GDM1 (cell line): Measurements from ENCODE around the gene FAM168A.

ENCODE experiments used
- DNase-seq: peaks from one replicate; lab custom pipeline; 2025; lab: John Stamatoyannopoulos, UW

FAM168A gene

DNA sequence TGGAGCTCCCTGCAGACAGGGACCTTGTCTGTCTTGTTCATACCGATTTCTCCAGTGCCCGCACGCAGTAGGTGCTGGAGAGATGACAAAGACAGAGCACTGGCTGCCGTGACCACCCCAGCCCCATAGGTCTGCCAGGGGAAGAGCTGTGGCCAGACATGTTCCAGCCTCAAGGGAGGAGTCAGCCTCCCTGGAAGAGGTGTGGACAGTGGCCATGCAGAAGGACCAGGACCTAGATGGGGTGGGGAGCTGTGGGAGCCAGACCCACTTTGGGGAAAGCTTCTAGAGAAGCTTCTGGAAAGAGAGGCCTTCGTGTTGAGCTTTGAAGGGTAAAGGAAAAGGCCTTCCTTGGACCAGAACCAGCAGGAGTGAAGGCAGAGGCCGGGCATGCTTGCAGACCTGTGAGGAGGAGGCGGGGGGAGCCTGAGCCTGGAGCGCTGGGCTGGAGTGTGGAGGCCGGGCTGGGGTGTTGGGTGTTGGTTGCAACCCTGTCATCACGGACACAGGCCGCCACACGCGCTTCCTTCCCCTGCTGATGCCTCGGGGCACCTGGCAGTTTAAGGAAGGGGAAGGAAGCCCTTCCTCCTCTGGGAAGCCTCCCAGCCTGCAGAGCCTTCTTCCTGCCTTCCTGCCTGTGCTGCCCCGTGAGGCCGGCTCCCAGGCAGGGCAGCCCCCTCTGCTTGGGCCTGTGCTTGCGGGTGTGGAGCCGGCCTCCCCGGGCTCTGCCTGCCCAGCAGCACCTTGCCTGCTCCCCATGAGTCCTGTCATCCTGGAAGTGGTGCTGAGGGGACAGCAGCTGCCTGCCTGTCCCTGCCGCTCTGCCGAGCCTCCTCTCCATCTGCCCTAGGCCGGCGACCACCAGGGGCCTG lies 209.4 kb downstream of the FAM168A start:
- peak; percentile 74 for DNase-seq

DNA sequence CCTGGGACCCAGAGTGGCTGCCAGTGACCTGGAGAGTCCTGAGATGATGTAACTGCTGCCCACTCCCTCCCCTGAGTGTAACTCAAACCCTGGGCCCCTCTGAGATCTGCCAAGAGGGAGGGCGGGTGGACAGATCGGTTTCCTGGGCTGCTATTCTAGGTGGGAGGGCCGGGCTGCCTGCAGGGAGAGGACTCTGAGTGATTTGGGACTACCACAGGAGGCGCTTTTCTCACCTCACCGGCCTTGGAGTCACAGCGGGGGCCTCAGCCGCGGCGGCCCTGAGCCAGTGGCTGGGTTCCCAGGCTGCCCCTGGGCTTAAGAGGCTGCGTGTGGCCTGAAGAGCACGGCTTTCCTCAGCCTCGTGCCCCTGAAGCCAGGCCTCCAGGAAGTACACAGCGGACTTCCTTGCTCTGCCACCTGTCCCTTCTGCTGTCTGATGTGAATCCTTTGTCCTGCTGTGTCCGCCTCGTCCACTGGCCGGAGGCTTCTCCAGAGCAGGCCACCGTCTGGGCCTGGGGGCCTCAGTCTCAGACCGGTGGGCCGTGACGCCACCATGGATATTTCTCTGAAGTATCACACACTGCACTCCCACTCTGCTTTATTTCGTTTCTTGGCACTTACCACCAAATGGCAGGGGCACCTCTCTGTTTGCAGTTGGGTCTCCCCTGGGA lies 210.2 kb downstream of the FAM168A start:
- DNase-seq: no peak

DNA sequence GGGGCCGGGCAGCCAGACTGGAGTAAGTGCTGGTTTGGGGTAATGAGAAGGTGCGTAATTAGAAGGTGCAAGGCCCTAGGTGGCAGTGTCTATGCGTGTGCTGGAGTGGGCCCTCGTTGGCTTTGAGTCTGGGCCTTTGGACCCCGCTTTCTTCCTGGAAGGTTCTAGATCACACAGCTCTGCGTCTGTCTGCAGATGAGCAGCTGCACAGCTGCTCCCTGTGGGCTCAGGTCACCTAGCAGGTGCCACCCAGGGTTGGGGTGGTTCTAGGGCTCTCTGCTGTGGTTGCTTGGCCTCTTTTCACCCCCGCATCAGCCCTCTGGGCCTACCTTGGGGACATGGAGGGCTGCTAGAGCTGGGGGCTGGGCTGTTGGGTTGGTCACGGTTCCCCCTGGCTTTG lies 211.4 kb downstream of the FAM168A start:
- DNase-seq: no peak

DNA sequence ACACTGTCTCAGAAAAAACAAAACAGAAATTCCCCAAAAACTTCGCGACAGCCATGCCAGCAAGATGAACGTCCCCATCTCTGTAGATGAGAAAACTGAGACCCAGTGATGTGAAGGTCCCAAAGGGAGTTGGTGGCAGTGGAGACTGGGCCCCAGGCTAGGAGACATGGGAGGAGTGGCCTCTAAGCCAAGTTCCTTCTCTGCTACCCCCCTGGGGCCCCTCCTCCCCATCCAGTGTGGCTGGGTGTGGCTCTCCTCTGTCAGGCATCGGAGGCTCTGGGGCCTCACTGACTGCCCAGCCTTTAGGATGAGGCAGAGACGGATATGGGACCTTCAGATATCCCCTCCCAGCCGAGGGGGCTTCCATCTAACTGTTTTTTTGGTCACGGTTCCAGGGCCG lies 211.9 kb downstream of the FAM168A start:
- DNase-seq: peak; percentile 56

DNA sequence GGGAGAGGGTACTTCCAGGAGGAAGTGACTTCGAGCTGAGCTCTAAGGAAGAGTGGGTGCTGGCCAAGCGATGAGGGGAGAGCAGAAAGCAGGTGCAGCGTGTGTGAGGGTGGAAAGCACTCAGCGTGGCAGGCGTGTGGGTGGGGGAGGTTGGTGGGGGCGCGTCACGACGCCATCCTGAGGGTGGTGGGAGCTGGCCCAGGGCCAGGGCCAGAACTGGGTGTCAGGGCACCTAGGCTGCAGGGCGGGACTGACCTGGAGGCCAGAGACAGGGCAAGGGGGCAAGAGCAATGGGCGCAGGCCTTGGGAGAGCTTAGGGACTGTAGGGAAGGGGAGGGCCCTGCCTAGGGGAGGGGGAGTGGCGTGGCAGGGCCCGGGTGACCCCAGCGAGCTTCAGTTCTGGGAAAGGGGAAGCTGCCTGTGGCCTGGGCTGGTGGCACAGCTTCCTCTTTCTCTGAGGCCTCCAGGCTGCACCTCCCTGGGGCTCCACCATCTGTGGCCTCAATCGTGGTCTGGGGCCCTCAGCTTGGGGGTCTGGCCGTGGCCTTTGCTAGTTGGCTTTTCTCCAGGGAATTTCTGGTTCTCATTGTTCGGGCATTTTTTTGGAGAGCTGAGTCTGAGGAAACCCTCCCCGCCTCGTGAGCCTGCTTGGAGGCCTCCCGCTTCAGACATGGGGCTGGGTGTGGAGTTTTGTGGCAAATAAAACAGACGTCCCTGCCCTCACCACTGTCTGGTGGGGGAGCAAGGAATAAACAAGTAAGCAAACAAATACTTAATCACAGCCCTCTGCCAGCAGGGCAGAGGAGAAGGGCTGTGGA lies 212.8 kb downstream of the FAM168A start:
- peak; percentile 94 for DNase-seq

DNA sequence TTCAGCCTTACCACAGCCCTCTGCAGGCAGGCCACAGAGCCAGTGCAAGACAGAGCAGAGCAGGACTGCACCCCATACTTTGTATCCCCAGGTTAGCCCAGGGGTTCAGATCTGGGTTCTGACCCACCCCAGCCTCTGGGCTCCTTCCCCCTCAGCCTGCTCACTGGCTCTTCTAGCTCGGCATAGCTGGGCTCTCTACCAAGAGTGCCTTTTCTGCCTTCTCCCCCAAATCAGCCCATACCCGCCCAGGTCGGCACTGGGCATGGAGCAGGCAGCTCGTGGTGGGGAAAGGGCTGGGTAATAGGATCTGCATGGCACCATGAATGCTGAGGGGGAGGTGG lies 213.4 kb downstream of the FAM168A start:
- no peak for DNase-seq

DNA sequence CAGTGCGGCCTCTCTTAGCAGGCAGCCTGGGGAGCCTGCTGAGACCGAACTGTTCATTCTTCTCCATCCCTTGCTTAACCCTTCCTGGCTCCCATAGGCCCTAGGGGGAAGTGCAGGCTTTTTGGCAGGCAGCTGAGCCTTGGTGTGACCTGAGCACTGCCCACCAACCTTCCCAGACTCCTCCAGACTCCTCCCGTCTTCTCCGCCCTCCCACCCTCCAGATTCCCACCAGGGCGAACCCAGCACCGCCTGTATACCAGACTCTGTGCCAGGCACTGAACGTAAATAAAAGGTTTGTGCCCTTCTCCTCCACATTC lies 213.8 kb downstream of the FAM168A start:
- no peak for DNase-seq

DNA sequence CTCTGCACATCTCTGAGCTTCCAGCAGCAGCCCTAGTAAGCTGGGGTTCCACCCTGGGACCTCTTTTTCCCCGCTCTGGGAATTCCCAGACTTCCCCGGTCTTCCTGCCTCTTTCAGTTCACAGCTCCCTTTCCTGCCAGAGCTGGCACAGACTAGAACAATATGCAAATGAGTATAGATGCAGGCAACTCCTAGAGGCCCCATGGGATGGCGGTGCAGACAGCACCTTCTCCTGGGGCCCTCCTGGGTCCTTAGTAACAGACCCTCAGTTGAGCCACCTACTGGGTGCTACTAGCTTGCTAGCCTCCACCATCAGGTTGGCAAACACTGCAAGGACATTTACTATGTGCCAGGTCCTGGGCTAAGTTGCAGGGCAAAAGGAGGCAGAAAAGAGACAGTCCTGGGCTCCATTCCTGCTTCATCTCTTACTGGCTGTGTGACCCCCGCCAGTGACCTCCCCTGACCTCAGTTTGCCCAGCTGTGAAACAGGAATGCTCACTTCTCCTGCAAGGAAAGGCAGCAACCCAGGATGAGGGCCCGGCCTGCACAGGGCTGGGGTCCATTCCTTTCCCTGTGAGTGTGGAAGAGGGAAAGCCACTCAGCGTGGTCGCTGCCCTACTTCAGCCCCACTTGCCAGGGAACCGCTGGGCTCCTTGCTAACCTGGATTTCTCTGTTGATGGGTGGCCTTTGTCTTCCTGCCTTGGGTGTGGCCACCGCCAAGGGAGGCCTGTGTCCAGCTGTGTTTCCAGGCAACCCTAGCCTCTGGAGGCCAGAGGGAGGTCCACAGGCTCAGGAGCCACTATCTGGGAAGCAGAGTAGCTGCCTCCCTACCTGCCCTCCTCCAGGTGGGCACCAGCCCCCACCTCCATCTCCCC lies 214.4 kb downstream of the FAM168A start:
- DNase-seq: no peak

DNA sequence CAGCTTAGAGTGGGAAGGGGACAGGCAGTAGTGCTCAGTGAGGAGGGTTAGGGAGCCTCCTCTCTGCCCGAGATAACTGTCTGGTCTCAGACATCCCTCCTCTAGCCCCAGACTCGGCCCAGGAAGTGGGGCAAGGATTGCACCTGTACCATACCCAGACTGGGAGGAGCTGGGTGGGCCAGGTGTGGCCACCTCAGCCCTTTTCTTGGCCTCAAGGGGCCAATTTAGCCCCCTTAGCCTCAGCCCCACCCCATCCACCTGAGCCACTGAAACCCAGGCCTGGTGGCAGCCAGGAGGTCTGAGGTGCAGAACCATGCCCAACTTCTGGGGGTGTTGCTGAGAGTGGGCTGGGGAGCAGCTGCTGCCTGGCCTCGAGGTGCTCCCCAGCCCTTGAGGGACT lies 215.2 kb downstream of the FAM168A start:
- DNase-seq: no peak

DNA sequence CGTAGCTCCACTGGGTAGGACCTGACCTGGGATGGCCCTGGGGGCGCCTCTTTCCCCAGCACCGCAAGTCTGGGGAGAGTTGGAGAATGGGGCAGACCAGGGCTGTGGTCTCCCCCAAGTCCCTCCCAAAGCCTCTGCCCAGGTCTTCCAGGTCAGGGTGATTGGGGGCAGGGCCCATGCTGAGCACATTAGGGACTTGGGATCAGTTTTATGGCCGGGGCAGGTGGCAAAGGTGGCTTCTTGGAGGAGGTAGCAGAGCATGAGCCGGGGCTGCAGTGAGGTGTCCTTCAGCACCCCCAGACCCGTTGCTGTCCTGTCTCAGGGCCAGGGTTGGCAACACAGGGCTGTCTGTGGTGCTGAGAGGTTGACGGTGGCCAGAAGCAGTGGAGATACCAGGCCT lies 215.7 kb downstream of the FAM168A start:
- DNase-seq: no peak

DNA sequence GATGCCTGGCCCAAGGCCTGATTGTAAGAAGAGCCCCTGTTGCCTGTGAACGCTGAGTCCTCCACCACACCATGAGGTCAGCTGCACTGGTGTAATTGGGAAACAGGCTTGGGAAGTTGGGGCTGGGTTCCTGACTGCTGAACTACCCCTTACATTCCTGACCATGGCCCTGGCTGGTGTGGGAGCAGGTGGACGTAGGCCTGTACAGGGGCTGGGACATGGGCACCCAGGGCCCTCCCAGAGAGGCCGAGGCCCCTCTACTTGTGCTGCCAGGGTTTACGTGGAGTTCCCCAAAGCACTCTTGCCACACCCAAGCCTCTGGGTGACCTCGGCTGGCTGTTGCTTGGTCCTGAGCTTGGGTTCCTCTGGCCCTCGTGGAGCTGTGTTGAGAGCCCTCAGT lies 216.3 kb downstream of the FAM168A start:
- no peak for DNase-seq

DNA sequence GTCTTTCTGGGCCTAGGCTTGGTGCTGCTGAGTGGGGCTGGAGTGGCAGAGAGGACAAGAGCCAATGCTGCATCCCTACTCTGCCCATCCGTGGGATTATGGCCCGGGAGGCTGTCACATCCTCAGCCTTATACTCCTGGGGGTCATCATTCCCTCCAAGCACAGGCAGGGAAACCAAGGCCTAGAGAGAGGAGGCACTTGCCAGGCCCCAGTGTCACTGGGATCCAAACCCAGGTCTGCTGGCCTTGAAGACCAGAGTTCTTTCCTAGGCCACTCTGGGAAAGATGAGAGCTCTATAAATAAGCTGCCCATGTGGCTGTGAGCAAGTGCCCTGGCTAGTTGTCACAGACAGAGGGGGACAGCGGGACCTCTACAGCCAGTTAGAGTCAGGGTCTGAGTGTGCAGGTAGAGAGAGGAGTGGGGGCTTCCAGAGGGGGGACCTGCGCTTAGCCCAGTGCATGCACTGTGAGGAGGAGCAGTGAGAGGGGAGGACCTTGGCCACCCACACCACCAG lies 217.0 kb downstream of the FAM168A start:
- DNase-seq: no peak

DNA sequence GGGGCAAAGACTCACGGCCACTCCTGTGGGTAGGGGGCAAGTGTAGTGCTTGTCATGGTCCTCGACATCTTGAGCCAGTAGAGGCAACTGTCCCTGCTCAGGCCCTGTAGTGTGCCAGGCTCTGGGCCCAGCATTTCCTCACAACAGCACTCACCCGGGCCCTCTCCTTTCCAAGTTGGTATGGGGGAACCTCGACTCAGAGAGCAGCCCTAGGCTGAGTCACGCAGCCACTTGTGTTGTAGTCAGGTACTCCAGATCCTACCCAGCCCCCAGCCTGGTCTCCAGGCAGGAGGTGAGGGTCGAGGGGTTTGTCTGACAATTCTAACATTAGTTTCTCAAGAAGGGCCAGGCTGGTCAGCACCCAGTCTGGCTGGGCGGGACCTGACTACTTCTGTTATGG lies 217.6 kb downstream of the FAM168A start:
- no peak for DNase-seq

DNA sequence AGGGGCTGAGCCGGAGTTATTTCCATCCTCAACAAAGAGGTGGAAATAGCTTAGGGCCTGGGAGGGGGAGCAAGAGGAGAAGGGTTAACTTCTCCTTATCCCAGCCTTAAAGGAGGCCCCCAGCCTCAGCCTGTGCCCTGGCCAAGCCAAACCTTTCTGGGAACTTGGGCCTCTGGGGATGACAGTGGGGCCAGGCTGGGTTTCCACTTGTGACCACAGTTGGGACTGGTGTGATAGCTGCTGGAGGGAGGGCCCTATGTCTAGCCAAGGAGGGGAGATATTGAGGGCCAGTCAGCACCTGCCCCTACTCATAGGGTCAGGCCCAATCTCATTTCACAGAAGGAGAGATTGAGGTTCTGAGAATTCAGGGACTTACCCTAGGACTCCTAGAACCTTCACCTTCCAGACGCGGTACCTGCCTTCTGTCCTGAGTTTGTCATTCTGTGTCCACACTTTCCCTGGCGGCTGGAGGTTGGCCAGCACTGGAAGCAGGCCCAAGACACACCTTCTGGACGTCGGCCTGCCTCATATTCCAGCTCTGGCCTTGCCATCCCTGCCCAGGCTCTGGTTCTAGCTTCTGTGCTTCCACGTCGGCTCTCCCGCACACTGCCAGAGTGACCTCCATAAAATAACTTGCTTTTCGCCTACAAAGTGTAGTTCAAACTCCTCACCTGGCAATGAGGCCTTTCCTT lies 218.6 kb downstream of the FAM168A start:
- no peak for DNase-seq

DNA sequence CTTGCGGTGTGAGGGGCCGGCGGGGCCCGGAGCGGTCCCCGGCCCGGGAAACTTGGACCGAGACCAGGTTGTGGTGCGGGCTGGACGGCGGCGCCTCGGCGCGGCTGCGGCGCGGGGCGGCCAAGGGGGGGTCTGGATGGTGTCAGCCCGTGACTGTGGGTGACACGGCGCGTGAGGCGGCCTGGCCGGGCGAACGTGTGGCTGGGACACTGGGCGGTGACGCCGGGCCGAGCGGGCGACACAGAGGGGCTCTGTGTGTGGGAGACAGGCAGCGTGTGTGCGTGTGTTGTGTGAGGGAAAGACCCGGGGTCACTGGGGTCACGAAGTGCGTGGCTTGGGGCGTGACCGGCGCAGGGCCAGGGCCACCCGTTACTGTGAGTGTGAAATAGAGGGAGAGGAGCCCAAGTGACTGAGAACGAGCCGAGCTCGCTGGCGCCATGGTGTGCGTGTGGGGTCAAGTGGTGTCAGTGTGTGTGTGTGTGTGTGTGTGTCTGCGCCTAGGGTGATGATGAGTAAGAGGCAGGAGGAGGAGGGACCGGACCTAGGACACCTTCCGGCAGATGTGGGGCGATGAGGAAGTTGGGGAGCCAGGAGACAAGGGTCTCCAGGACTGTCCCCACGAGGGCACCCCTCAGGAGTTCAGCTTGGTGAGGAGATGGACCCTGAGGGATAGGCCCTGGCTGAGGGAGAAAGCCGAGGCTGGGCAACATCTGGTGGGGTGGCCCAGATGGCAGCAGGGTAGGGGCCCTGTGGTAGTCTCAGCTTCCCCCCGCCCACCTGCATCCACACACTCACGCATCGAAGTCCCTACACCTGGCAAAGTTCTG lies 220.9 kb downstream of the FAM168A start:
- peak; percentile 66 for DNase-seq

DNA sequence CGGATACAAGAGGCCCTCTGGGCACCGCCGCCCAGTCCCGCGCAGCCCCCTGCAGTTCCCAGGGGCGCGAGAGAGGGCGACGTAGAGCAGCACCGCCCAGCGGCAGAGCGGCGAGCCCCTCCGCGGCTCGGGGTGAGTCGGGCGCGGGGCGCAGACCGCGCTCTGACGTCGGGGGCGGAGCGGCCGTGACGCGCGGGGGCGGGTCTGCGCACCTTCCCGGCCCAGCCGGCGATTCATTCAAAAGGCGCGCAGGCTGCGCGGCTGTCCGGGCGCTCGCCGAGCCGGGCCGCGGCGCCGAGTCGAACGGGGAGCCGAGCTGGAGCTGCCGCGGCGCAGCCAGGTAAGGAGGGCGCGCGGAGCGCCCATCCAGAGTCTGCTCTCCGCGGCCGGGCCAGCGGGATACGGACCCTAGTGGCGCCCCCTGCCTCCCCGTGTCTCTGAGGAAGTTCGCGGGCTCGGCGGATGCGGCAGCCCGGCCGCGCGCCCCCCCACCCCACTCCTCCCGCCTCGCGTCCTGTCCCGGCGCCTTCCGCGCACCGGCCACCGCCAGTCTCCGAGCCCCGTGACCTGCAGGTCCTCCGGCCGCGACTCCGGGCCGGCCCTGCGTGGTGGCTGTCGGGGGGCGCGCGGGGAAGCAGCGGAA lies 221.6 kb downstream of the FAM168A start, which contains the start of gene RELT:
RELT (plus strand) TSS at position 240 of the 643 bp plus-strand sequence. CDS start 12,738 bp downstream, outside the sequence.
- DNase-seq: peak; percentile 92

DNA sequence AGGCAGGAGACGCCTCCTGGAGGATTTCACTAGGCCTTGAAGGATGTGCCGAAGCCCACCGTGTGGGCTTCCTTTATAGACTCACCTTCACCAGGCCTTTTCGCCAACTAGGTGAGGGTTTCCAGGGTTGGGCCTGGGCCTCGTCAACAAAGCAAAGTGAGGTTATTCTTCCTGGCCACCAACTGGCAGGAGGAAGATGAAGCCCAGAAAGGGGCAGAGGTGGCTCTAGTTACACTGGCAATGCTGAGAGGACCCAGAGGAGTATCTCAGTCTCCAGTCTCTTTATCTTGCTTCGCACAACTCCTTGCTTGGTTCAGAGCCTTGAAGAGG lies 222.1 kb downstream of the FAM168A start:
- DNase-seq: no peak

DNA sequence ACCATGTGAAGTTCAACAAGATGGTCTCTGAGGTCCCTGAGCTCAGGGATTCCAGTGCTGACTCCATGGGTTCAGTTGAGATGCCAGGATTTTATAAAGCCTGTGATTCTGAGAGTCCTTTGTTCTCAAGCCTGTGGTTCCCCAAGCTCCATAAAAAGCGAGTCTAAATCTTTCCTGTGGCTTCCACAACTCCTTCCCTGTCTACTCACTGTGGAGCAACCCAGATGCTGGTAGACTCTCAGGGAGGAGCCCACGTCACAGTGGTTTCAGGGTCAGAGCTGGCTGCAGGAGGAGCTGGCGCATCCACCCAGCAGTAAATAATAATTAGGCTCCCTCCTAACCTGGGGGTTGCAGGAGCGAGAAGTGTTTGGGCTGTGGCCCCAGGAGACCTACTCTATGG lies 223.8 kb downstream of the FAM168A start:
- DNase-seq: no peak

DNA sequence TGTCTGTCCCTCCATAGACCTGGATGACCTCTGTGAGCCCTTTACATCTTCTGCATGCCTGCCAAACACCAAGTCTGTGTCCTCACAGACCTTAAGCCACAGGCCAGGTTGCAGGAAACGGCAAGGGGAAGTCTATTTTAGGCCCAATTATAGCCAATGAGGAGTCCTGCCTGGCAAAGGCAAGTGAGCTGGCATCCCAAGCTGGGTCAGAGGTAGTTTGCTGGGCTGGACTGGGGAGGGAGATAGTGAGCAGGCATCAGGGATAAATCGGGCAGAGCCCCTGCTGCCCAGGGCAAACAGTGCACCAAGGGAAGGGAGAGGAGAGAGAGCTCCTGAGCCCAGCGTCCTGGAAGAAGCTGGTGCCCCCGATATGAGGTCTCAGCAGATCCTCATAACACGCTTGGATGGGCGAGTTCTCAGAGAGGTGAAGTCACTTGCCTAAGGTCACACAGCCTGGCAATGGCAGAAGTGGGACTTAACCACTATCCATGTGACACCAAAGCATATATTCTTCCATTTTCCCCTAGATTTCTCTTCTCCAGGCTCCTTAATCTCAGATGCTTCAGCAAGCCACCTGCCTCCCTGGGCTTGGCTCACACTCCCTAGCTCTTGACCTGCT lies 225.4 kb downstream of the FAM168A start:
- peak; percentile 15 for DNase-seq
